HUDEP-2 (cell line): ENCODE data around the gene OSBPL5.
A peak's percentile ranks its signal among the peaks of the same experiment; 100 is the strongest.

Source experiments
- DNase-seq, 76 experiments: peaks; one replicate each; lab custom pipeline; 2025; ENCODE audit not compliant: unreplicated experiment in 76 of 76; lab: John Stamatoyannopoulos, UW

OSBPL5 gene

DNA sequence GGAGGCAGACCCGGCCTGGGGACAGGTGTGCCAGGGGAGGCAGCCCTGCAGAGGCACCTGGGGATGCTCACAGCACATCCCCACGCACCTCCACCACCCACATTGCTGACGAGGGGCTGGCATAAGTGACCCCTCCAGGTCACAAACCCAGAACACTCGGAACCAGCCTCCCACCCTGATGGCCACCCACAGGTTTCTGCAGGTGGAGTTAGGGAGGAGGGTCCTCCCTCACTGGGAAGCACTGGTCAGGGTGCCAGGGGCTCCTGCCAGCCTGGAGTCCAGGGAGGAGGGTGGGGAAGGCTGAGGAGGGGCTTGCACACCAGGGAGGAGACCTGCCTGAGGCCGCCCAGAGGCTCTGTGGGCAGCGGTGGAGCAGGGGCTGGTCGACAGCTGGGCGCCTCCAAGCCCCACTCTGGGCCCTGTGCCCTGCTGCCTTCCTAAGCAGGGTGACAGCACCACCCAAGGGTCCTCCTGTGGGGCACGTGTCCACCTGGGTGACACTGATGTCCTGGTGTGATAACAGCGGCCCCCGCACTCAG lies 56.9 kb downstream of the OSBPL5 start:
- DNase-seq = no peak

DNA sequence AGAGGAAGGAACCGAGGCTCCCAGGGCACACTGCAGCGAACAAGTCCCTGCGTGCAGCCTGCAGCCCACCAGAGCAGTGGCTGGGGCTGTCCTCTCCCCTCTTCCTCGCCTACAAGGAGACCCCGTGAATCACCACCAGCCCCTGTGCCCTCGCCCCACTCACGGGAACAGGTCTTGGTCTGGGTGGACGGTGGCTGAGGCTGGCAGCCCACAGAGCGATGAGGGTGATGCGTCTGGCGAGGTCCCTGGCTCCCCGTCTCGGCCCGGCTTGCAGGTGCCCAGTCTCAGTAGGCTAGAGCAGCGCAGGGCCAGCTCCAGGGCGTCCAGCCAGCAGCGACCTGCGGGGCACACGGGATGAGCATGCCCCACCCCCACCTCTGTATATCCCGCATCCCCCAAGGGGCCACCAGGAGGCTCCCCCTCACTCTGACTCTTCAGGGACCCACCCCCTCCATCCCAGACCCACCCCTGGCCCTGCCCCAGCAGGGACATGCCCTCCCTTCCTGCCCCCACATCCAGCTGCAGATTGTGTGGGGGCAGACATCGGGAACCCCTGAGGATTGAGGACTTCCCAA lies 57.4 kb downstream of the OSBPL5 start:
- no peak for DNase-seq

DNA sequence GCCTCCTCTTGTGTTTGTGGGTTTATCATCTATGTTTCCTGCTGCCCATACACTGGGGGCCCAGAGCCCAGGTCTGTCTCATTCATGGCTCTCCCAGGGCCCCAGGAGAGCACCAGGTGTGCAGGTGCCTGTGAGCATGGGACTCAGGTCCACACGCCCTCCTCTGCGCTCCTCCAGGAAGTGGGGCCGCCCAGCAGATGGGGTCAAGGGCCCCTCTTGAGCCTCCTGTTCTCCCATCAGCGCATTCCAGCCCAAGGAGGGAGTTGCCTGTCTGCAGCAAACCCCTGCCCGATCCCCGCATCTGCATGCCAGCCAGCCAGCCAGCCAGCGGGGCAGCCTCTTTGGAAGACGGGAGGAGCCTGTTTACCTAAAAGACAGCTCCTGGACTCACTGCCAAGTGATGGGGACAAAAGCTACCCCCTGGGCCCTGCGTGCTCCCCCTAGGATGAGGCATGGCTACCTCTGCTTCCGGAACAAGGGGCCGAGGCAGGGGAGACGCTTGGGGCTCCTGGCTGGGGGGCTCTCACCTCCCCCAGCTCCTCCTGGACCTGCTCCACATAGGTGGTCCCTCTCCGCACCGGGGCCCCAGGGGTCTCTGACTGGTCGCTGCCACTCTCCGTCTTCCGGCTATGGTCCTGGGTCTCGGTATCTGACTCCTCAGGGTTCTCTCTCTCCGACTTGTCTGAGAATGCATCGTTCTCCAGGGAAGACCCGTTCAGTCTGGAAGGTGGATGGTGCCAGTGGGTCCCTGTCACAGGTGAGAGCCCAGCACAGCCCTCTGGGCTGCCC lies 58.2 kb downstream of the OSBPL5 start:
- no peak for DNase-seq

DNA sequence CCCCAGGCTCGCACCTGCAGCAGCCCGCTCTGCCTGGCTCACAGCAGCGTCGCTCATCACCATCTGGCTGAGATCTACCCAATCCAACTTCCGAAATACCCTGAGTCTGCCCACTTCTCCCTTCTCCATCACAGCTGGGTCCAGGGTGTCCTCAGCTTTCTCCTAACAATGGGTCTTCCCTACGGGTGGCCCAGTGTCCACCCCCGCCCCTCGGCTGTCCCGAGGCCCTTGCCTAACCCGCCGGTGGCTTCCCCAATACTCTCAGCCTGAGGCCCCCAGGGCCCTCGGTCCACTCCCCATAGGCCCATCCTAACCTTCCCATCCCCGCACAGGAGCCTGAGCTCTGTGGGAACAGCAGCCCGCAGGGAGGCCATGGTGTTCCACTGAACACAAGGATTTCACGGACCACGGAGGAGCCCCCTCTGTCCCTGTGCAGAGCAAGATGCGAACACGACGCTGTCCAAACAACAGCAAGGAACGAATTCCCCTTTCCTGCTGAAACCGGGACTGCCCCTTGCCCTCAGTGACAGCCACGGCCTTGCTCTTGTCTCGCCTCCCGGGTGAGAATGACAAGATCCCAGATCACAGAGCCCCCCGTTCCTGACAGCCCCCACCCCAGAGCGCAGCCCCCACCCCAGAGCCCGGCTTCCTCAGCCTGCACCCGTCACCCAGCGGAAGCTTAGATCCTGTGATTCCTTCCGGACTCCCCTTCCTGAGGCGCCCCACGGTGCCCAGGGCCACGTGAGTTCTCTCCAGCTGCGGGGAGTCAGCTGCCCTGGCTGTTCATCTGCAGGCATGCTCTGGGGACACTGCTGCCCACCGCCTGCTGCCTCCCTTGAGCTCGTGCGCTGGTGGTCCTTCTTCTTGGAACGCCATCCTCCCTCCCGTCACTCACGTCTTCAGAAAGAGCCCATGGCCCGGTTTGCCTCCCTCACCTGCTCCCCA lies 59.0 kb downstream of the OSBPL5 start:
- no peak for DNase-seq

DNA sequence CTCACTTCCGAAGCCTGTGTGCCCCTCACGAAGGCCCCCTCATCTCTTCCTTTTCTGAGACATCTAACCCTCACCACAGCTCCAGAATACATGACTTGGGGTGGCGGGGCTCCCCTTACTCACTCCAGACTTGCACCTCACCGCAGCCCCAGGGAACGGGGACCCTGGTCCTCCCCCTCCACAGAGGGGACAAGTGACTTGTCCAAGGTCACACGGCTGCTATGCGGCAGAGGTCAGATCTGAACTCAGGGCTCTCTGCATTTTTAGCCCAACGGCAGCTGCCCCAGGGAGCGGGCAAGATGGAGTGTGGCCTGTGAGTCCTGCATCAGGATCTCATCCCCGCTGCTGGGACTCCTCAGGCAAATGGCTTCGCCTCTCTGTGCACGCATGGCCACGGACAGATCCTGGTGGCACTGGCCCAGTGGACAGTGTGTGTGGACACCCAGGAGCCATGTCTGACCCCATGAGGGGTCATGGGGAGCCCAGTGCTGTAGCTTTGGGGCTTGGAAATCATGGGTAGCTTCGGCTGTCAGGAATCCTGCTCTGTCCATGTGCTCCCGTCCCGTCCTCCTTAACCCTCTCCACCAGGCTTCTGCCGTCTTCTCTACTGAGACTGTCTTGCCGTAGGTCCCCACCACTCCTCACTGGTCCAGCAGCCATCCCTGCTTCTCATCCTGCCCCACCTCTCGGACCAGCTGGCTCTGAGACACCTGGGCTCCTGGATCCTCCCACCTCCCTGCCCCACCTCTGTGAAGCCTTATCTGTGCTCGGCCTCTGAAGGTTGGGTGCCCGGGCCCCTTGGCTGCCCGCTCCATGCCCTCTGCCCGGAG lies 59.9 kb downstream of the OSBPL5 start:
- DNase-seq = no peak

DNA sequence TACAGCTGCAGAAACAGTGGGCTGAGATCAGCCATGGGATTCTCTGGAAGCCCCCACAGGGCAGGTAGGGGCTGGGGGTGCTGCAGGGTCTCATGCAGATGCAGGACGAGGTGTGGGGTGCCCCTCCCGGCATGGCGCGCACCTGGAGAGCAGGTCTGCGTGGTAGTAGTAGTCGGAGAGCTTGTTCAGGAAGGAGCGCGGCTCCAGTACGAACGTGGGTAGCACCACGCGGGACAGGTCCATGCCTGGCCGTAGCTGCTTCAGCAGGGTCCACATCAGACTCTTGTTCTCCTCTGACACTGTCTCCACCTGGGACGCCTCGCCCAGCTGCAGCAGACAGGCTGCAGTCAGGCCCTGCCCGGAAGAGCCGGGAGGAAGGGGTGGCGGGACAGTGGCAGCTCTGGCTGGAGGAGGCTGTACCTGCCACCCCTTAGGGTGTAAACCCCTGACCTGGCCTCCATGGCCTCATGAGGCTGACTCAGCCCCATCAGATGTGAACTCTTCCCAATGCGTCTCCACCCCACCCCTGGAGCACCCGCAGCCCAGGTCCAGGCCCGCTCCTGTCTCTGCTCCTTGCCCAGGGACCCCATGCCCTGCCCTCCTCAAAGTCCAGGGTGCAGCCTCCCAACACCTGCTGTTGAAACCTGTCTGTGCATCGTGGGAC lies 60.9 kb downstream of the OSBPL5 start:
- DNase-seq = no peak

DNA sequence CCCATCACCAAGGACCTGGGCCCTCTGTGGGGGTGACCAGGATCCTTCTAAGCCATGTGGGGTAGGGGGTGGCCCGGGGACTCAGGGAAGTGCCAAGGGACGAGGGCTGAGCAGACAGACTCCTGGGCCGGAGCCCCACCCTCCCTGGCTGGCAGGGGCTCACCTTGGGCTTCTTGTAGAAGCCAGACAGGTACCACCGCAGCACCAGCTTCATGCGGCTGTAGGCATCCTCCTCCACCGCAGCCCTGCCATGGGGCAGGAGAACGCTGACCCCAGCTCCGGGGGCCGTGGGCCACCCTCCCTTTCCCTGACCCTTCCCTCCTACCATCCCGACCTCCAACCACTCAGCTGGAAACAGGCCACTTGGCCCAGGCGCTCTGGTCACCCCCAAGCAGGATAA lies 62.0 kb downstream of the OSBPL5 start:
- DNase-seq = no peak

DNA sequence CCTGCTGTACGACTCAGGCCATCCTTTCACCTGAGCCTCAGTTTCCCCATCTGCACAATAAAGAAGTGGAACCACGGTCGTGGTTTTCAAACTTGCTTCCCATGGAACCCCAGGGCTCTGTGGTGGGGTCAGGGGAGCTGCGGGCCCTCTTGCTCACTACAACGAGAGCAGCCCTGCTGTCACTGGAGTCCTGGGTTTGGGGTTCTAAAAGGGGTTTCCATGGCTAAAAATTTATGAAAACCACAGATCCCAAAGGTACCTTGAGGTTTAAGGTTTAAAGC lies 62.5 kb downstream of the OSBPL5 start:
- no peak for DNase-seq

DNA sequence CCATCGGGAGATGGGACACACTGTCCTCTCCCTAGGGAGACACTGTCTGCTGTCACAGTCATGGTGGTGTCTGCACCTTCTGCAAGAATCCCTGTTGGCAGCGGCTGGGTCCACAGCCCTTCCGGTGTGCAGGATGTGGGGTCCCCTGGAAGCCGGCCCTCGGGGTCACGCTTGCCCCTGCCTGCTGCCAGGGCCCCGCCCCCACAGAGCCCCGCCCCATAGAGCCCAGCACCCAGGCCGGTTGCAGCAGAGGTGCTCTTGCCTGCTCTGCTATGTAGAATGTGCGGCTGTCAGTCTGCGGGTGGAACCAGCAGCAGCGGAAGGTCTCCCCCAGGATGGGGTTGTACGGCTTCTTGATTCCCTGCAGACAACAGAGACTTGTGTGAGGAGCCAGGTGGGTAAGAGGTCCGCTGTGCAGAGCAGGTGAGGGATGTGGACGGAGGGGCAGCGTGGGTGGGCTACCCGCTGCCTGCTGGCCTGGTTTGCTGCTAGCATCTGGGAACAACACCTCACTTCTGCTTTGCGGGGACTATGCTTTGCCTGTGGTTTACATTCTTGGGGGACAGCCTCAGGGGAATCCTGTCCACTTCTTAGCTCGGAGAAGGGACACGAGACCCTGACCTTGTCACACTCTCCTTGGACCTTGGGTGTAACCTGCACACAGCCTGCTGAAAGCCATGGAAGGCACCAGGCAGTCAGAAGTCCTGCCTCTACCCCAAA lies 63.0 kb downstream of the OSBPL5 start:
- no peak for DNase-seq

DNA sequence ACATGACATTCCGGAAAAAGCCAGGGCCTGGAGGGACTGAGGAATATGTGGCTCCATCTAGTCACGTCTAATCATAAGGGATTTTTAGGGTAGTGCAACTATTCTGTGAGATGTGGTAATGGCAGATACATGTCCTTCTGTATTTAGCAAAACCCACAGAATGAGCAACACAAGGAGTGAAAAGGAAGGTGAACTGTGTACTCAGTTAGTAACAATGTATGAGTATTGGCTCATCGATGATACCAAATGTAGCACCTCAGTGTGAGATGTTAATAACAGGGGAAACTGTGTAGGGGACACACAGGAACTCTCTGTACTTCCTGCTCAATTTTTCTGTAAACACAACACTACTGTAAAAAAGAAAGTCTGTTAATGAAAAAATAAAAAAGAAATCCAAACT lies 65.9 kb downstream of the OSBPL5 start:
- DNase-seq = no peak

DNA sequence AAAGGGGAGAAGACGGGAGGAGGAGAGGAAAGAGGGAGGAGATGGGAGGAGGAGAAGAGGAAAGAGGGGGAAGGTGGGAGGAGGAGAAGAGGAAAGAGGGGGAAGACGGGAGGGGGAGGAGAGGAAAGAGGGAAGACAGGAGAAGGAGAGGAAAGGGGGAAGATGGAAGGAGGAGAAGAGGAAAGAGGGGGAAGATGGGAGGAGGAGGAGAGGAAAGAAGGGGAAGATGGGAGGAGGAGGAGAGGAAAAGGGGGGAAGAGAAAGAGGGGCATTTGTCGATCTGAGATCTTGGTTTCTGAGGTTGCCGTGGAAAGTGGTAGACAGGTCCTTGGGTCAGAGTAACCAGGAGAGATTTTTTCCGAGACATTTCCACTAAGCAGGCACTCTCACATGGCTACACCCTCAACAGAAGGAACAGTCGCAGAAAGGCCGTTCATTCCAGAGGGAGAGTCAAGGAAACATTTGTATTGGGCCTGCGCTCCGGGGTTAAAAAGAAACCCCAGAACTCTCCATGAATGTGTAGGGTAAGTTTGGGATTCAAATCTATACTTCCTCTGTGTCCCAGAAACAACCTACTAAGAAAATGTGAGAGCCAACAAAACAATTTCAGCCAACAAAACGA lies 68.1 kb downstream of the OSBPL5 start:
- no peak for DNase-seq

DNA sequence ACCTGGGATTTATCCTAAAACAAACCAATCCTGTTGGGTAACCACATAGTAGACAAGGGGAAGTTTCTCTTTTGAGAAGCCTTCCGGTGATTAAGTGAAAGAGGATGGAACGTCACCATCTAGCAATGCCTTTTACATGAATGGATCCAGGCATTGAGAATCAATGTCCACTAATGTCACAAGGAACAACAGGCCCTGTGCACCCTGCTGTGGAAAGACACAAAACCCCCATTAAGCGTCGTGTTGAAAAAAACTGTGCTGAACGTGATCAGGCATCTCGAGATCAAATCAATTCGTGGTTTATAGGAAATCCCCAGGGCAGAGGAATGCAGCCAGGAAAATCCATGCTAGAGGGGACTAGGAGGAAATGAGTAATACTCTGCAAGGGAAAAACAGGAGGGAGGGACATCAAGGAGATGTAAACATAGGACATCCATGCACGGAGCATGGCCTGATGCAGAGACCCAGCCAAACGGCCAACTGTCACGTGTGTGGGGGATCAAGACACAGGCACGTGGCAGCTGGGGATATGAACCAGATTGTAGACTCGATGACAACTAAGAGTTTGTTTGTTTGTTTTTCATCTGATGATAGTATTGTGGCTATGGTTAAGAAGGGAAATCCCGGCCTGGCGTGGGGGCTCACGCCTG lies 69.3 kb downstream of the OSBPL5 start:
- no peak for DNase-seq

DNA sequence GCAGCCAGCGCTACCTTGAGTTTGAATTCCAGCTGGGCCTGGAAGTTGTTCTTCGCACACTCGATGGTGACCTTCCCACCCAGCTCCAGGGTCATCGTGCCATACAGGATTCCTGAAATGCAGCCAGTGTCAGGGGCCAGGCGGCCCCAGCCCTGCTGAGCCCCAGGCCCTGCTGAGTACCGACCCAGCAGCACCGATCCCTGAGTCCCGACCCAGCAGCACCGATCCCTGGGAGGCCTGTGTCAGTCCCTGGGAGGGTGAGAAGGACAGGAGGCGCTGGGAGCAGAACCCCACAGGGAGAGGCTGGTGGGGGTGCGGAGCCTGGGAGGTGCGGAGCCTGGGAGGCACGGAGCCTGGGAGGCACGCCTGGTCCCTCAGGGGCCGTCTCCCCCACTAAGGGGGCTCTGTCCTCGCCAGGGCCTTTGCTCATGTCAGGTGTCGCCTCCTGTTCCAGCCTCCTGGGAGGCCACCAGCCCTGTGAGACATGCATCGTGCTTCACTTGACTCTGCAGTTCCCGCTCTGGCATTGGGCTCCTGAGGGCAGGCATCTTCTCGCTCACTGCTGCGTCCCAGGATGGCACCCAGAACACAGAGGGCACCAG lies 70.8 kb downstream of the OSBPL5 start:
- DNase-seq = no peak

DNA sequence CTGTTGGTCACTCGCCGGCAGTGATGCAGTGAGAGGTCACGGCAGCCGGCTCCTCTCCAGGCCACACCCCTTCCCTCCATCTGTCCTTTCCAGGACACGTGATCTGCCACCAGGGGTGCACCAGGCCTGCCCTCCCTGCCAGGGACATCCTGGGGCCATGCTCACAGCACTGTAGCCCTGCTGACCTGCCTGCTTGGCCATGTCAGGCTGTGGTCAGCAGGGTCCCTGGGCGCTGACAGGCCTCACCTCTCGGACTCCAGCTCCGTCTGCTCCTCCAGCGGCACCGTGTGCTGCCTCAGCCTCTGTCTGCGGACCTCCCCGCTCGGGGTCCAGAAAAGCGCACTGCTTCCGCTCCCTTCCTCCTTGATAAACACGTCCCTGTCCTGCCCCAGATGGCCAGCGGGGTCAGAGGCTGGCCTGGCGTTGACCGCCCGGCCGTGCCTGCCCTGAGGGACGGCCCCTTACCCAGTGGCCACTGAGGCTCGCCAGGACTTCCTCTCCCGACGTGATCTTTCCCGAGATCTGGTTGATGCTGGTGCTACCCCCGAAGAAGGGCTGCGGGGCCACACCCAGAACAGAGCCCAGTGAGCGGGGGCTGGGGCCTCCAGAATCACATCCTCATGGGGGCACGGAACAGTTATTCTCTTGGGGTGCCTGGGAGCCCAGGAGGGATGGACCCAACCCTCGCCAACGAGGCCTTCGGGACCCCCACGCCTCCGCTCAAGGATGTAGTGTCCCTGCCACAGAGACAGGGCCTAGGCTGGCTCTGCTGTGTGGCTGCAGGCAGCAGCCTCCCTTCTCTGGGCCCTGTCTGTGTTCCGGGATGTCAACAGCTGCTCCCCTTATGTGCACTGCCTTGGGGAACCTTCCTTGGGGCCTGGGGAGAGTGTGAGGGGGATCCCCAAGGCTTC lies 71.6 kb downstream of the OSBPL5 start:
- no peak for DNase-seq

DNA sequence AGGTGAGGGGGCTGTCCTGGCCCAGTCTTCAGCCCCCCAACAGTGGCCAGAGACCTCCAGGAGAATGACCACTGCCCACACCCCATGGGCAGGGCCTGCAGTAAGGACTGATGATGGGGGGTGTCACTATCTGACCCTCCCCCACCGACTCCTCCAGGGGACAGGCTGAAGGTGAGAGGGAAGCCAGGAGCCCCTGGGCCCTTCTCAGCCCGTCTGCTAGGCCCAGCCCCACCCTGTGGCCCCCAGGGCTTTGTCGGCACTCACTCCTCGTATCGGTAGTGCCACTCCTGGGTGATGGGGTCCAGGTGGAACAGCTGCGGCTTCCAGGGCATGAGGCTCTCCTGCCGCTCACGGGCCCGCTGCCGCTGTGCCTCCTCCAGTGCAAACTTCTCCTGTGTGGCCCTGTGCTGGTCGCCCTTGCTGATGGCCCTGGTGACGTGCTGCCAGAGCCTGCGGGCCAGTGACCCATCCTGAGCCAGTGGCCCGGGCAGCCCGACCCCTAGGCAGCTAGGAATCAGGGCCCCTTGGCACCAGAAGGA lies 72.4 kb downstream of the OSBPL5 start:
- DNase-seq = no peak

DNA sequence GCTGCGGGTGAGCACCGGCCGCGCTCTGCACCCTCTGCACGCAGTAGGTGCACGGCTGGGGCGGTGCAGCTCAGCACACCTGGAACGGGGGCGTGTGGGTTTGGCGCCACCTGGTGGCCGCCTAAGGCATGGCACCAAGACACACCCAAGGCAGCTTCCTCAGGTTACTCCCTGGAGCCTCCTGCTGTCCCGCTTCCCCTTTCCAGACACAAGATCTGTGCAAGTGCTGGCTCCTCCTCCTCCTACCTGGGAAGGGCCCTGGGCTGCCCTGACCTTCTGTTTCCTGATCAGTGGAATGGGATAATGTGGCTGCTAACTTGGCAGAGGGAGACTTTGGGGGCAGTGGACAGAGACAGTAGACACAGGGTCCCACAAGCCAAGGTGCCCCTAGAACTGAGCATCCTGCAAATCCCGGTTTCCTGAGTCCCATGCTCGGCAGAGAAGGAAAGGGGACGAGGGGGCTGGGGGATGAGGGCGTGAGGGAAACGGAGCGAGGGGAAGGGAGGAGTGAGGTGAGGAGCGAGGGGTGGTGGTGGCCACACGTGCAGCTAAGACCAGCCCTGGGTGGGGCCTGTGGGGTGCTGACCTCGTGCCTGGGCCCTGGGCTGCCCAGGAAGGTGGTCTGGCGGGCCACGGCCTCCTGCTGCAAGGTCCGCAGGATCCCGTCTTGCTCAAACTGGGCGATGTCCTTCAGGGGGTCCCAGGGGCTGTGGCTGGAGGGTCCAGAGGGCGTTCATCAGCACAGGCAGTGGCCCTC lies 73.1 kb downstream of the OSBPL5 start:
- peak in 60 of 76 experiments; percentile 5 to 67 (median 43) for DNase-seq
